Central memory CD4-positive, alpha-beta T cell (primary cell): ENCODE measurements around the gene ITSN1.
"Not testable (repeated sequence)": the region's sequence is repeated elsewhere in the genome, so short reads cannot be mapped to it uniquely, and the experiment has no call there.

Source experiments
- DNase-seq: peaks from one replicate; pipeline ENCODE4 v3.0.0; 2022

Gene ITSN1

DNA sequence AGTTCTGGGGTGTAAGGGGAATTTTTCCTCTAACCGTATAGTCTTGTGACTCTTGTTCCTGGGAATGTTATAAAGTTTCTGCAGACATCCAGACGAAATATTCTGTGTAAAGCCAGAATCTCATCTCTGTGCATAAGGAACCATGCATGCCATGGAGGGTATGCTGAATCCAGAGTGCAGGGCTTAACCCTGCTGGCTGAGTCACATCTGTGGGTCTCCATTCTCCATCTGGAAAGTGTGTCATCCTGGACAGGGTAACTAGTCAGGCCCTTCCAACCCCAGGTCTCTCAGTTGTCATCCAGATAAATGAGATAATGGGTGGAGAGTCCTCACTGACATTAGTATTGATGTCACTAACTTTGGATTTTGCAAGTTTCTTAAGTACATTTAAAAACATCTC lies 224.5 kb downstream of the ITSN1 start:
- no peak for DNase-seq

DNA sequence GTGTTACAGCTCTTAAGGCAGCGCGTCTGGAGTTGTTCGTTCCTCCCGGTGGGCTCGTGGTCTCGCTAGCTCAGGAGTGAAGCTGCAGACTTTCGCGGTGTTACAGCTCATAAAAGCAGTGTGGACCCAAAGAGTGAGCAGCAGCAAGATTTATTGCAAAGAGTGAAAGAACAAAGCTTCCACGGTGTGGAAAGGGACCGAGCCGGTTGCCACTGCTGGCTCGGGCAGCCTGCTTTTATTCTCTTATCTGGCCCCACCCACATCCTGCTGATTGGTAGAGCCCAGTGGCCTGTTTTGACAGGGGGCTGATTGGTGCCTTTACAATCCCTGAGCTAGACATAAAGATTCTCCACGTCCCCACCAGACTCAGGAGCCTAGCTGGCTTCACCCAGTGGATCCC lies 225.6 kb downstream of the ITSN1 start:
- not testable (repeated sequence) for DNase-seq

DNA sequence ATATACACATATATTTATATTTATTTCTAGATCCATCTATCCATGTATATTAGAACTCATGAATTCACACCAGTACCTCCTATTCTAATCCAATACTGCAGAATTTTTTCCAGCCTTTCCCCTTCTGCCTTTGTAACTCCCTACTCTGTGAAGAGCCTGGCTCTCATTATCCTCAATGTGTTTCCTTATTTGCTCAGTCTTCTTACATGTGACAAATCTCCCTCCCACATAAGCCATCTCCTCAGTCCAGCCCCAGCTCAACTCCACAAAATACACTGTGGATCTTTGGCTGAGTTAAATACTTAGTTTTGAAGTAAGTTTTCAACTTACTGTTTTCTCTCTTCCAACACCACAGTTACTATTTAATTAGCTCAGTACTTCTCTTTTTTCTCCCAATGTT lies 227.6 kb downstream of the ITSN1 start:
- DNase-seq, result no peak

DNA sequence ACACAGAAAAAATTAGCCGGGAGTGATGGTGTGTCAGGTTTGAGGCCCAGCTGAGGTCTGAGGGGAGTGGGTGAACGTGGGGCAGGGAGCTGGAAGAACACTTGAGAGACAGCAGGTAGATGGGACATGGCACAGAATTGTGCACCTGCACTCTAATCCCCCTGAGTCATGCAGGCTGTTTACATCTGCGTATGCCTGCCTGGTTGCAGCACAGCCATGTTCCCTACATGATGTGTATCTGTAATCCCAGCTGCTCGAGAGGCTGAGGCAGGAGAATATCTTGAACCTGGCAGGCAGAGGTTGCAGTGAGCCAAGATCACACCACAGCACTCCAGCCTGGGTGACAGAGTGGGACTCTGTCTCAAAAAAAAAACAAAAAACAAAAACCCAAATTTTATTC lies 228.5 kb downstream of the ITSN1 start:
- DNase-seq, result no peak

DNA sequence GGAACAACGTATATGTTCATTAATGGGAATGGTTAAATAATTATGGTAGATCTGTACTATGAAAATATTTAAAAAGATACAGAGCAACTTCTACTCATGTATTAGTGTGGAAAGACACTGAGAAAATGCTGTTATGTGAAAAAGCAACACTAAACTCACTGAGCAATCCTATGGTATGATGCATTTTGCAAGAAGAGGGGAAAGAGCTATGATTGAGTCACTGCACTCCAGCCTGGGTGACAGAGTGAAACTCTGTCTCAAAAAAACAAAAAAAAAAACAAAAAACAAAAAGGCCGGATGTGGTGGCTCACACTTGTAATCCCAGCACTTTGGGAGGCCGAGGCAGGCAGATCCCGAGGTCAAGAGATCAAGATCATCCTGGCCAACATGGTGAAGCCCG lies 228.9 kb downstream of the ITSN1 start:
- DNase-seq, result no peak

DNA sequence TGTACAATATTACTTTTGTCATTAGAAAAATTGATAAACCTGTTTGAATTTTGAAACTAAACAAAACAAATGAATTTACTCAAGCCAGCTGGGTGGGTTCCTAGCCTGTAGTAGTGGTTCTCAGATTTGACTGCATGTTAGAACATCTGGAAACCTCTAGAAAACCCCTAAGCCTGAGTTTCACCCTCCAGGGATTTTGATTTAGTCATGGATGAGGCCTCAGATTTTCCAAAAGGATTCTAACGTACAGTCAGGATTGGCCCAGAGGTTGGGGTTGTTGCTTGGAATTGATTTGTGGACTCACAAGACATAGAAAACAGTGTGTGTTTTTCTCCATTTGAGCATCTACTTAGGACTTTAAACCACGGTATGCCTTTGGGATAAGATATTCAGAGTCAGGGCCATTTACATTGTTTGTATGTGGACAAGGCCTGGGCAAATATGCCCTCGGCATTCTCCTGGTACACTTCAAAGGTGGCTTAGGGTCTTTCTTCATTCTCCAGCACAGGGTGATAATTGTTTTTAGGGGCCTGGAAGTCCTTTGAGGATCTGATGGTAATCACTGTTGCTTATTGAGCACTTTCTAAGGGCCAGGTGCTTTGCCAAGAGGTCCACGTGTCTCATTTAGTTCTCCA lies 230.7 kb downstream of the ITSN1 start:
- no peak for DNase-seq

DNA sequence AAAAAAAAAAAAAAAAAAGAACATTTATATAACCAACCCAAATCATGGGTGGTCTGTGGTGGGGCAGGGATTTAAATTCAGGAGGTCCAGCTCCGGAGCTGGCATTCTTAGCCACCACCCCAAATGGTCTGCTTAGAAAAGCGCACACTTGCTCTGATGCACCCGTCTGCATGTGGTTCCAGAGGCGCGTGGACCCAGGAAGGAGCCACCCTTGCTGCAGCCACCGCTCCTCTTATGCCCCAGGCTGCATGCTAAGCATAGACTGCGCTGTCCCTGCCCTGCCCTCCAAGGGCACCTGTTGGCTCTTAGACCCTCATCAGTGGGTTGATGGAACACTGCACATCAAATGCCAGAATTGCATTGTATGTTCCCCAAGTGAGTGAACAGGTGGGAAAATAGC lies 231.9 kb downstream of the ITSN1 start:
- DNase-seq, result no peak

DNA sequence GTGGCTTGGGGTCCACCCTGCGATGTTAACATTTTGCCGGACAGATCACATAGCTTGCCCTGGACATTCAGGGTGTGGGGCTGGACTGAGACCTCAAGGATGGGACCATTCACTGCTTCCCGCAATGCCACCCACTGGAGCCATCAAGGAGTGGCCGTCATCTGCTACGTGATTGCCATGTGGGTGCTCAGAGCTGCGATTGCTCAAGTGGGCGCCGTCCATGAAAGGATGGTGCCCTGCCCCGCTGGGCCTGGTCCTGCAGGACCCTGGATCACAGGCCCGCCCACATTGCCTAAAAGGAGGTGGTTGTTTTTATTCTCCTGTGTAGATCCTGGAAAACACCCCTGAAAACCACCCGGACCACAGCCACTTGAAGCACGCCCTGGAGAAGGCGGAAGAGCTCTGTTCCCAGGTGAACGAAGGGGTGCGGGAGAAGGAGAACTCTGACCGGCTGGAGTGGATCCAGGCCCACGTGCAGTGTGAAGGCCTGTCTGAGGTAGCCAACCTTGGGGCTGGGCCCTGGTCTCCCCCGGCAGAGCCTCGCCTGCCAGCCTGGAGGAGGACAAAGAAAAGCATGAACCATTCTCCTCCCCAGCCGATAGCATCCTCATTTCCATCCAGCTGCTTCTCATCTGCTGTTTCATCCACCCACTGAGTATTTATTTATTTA lies 232.9 kb downstream of the ITSN1 start:
- no peak for DNase-seq

DNA sequence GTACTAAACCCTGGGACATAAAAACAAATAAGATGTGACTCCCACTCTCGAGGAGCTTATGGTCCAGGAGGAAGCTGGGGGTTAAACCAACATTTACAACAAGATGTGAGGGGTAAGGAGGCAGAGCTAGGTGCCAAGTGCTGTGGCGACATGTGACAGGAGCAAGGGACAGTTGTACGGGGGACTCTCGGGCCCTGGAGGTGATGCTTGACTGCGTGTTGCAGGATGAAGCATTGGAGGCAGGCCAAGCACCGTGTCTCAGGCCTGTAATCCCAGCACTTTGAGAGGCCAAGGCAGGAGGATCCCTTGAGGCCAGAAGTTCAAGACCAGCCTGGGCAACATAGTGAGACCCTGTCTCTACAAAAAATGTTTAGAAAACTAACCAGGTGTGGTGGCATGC lies 236.5 kb downstream of the ITSN1 start:
- DNase-seq, result no peak

DNA sequence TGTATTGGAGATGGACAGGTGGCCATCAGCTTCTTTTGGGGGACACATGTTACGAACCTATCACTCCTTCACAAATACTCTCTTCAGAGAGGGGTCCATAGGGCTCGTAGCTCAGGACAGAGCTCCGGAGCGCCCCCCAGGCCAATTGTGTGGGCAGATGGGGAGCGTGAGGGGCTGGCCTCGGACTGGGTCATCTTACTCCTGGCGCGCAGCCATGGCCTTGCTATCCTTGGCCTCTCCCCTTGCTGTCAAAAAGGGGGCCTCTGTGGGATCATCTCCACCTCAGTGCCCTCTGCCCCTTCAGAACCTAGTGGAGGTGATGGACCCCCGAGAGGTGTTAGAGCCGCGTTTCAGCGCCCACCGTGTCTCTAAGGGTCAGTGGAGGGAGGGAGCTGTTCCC lies 238.3 kb downstream of the ITSN1 start:
- DNase-seq, result no peak

DNA sequence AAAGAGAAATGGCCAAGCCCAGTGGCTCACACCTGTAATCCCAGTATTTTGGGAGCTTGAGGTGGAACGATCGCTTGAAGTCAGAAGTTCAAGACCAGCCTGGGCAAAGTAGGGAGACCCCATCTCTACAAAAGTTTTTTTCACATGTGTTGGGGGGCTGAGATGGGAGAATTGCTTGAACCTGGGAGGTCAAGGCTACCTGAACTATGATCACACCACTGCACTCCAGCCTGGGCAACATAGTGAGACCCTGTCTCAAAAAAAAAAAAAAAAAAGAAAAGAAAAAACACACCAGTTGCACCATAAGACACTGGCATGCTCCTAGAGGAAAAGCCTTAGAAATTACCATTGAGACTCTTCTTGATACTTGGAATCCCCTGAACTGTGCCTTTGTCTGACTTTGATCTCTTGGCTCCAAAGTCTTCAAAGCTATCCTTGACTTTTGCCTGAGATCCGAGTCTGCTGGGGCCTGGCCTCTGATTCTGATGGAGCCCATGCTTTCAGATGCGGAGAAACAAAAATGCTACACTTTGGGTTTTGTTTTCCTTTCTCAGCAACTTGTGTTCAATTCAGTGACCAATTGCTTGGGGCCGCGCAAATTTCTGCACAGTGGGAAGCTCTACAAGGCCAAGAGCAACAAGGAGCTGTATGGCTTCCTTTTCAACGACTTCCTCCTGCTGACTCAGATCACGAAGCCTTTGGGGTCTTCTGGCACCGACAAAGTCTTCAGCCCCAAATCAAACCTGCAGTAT lies 239.6 kb downstream of the ITSN1 start:
- no peak for DNase-seq

DNA sequence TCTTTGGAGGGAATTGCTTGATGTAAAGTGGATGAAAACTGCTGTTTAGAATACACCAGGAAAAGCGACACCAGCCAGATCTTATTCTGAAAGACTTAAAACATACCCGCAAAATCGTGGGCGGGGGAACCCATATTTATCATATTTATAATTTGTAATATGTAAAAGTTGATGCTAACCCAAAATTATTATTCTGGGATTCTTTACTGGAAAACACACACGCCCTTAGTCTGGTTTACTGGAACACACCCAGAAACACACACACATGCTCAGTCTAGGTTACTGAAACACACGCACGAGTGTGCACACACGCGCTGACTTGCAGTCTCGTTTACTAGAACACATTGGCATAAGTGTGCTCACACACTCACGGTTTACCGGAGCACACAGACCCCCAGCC lies 240.8 kb downstream of the ITSN1 start:
- DNase-seq, result no peak

DNA sequence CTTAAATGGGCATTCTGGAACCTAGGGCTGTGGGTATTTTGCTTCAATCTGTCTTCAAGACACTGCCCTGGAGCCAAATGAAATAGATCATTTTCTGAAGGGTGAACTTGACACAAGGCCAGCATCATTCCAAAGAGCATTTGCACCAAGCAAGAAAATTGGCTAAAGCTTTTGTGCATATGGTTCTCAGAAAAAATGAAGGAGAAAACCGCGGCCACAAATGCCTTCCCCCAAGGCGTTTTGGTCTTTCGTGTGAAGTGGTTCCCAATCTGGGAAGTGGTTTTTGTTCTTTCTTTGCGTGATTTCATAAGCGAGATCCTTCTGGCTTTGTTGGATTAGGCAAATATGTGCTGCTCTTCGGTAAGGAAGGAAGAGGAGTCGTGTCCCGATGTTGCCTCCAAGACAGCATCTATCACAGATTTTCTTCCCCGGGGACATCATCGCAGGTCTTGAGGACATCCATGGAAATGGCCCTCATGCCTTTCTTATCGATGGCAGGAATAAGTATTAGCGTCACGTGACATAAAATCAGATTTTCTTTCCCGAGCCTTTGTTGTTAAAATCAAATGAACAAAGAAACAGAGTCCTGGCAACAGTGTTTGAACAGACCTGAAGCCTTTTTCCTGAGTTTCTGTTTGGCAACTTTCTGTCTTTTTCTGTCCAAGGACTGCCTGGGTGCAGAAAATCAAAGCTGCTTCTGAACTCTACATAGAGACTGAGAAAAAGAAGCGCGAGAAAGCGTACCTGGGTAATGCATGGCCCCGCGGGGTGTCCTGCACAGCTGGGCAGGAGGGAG lies 242.3 kb downstream of the ITSN1 start:
- no peak for DNase-seq

DNA sequence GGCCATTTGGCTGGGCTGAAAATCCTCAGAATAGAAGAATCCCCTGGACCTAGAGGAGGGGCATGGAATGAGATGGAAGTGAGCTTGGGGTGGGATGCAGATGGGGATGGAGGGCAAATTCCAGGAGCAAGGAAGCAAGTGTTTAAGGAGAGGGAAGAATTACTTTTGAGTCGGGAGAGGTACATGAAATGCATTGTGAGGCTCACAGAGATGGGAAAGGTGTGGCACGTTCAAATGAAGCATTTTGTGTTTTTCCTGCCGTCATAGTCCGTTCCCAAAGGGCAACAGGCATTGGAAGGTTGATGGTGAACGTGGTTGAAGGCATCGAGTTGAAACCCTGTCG lies 242.8 kb downstream of the ITSN1 start:
- DNase-seq, result no peak

DNA sequence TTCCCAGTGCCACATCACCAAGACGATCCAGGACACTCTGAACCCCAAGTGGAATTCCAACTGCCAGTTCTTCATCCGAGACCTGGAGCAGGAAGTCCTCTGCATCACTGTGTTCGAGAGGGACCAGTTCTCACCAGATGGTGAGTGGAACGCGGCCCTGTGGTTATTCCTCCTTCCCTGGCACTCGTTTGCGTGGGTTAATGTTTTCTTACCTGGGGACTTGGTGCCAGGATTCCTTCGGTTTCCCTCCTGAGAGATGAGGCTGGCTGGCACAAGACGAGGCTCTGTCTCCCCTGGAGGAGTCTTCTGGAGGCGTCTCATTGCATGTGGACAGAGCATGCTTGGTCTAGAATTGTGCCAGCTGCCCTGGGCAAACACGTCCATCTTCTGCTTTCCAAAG lies 244.0 kb downstream of the ITSN1 start:
- DNase-seq, result no peak

DNA sequence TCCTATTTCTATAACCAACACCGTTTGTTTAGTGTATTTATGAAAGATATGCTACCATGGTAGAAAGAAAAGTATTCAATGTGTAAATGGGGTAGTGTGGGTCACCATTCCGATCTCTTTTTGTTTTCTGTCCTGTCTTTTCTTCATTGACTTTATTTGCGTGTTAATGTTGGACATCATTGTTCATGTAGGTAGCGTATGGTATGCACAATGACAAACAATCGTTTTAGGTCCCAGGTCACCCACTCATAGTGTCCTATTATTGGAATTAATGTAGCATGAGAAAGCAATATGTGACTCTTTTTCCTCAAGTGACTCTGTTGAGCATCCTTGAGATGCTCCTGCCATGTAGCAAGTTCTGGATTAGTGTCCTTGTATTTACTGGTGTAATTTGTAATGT lies 247.9 kb downstream of the ITSN1 start:
- no peak for DNase-seq

DNA sequence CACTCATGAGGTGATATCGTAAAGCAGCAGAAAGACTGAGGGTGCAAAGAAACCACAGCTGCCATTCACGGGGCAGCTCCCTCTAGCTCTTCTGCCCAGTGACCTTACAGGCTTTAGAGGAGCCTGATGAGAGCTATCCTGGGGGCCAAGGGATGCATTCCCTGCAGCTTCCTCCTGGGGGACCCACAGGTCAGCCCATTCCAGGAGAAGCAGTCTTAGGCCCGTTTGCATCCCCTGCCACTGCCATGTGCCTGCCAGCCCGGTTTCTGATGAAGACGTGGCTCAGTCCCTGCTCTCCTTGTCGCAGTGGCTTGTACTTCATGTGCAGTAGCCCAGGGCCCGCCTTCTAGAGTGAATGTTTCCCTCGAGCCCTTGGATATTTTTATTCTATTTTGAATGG lies 250.6 kb downstream of the ITSN1 start:
- DNase-seq, result no peak

DNA sequence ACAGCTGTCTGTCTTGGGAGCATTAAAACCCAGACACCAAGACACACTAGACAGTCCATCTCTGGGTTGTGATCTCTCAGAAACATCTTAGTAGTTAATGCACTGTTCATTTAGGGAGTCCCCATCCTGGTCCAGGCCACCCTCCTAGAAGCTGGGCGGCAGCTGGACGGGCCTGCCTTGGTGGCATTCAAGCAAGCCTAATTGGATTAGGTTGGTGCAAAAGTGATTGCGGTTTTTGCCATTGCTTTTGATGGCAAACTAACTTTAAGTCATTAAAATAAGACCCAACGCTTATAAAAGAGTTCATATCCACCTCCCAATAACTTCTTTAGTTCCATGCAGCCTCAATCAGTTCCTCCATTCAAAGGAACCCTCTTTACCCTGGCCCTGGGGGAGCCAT lies 251.6 kb downstream of the ITSN1 start:
- DNase-seq, result no peak

DNA sequence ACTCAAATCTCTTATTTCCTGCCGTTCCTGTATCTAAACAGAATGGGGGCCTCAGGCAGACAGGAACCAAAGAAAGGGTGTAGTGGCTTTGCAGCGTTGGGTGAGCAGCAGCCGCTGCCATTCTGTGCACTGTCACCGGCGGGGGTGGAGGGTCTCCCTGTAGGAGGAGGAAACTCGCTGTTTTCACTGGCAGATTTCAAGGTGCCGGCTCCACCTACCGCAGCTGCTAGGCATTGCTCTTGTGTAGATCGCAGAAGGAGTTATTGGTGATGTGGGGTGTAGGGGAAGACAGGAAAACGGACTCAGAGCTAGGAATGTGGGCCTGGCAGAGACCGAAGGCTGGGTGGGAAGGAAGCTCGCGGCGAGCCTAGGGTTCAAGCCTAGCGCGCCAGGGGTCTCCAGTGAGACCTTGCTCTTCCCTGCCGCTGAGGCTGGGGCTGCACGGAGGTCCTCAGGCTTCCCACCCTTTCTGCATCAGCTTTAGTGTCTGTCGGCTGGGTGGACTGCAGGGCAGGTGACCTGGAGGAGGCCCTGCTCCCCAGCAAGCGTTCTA lies 252.5 kb downstream of the ITSN1 start:
- peak; percentile 20 for DNase-seq

DNA sequence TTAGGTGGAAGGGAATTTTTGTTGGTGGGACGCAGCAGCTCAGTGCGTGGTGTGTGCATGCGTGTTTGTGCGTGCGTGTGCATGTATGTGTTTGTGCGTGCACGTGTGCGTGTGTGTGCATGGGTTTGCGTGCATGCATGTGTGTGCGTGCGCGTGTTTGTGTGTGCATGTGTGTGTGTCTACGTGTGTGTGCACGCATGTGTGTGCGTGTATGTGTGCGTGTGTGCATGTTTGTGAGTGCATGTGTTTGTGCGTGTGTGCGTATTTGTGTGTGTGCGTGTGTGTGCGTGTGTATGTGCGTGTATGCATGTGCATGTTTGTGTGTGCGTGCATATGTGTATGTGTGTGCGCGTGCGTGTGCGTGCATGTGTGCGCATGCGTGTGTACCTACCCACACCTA lies 253.1 kb downstream of the ITSN1 start:
- DNase-seq, result no peak

DNA sequence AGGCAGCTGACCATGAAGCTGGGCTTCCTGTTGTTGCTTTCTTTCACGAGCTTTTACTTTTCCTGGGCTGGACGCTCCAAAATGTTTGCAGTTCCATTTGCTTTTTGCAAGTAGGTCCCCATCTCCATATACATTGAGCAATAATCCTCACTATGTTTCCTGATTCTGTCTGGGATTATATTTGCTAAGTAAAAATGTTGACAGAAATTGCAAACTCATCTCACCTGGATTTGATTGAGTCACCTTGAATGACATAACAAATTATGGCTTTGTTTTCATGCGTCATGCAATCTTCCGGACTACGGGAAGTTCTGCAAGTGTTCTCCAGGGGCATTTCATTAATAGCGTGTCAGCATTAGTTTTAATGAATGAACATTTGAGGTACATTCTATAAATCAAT lies 254.4 kb downstream of the ITSN1 start:
- no peak for DNase-seq

DNA sequence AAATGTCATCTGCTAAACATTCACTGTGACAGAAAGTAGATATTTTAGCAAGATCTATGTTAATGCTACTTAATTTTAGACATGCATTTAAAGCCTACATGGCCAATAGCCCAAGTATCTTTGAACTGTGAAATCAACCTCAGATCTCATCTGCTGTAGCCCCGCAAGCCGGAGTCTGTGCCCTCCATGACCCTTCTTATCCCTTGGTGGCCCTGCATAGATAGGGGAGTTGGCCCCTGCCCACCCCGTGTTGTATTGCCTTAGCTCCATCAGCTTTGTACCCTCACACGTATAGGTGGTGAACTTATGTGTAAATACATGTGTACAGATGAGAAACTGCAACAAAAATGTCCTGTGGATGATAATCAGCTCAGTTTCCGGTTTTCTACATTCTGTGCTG lies 254.8 kb downstream of the ITSN1 start:
- DNase-seq, result no peak

DNA sequence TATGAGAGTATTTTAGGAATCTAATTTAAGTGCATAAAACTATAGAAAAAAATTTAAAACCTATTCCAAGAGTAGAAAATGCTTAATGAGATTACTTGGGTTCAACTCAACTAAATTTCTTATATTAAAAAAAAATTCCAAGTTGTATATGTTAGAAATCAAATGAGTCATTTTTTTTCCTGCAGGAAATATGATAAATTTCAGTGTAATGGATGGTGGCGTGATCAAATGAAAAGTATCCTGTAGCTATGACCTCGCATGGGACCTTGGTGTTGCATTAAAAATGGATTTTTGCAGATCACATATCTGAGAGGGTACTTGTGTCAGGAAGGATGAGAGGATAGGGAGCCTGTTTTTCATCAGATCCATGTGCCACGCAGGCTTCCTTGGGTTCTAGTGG lies 255.4 kb downstream of the ITSN1 start:
- no peak for DNase-seq
